ENCODE measurements around the gene CTSZ. TPM values are rescaled to one million over a fixed set of nuclear protein-coding genes. Genes with fewer than 3 reads are reported as not detected.
A peak's percentile ranks its signal among the peaks of the same experiment; 100 is the strongest.

The CTSZ gene
- total and polyA plus RNA-seq, 3 experiments from 2014 or later, result 1.5 to 36.0 (median 35.3) TPM

DNA sequence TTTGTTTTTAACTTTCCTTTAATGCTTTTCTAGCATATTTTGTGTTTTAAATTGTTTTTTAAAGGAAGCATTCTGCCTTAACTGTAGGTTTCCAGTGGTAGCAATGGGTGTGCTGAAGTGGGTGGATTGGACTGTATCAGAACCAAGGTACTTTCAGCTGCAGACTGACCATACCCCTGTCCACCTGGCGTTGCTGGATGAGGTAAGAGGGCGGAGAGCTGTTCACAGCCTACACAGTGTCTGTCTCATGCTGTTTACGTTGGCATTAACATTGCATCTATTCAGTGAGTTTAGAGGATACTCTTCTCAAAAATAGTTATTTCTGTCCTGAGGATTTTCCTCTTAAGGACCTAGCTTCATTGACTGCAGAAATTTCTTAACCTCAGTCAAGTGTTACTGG lies 14.1 kb downstream of the CTSZ start:
- ChIA-PET CTCF (no interaction called here), POLR2A (interaction anchor here (1.3 kb wide), 1 partner anchor 40 kb away, joined by 4 read pairs; the partner anchor contains the start of gene ATP5F1E)
- peaks cover 0 to 3% (median 1%) of the 10 kb centered on the region in 3 donors for H3K4me1 Mint-ChIP-seq
- H3K36me3 Mint-ChIP-seq, result peaks cover 7 to 96% (median 18%) of the 10 kb centered on the region in 3 donors
- H3K9me3 Mint-ChIP-seq, result no peaks in the 10 kb centered on the region
- no peak overlapping the region for H3K27ac ChIP-seq (ENCODE audit: low read depth, low read length)
- peak overlapping the region in 3 of 8 donors; percentile 7 to 87 (median 29) for H3K27ac Mint-ChIP-seq
- H3K9me3 ChIP-seq (ENCODE audit: low read length), result no peaks in the 10 kb centered on the region
- H3K27me3 Mint-ChIP-seq, result no peaks in the 10 kb centered on the region
- DNase-seq, result no peak
- no peaks in the 10 kb centered on the region for H3K27me3 ChIP-seq (ENCODE audit: insufficient read depth, low read length, poor library complexity, severe bottlenecking)
- no peak overlapping the region for H3K4me3 Mint-ChIP-seq
- H3K36me3 ChIP-seq (ENCODE audit: insufficient read depth, low read length), result peaks cover 67% of the 10 kb centered on the region
- H3K4me1 ChIP-seq (ENCODE audit: insufficient read depth, low read length), result no peaks in the 10 kb centered on the region
- H3K4me3 ChIP-seq (ENCODE audit: low read length), result no peak overlapping the region

DNA sequence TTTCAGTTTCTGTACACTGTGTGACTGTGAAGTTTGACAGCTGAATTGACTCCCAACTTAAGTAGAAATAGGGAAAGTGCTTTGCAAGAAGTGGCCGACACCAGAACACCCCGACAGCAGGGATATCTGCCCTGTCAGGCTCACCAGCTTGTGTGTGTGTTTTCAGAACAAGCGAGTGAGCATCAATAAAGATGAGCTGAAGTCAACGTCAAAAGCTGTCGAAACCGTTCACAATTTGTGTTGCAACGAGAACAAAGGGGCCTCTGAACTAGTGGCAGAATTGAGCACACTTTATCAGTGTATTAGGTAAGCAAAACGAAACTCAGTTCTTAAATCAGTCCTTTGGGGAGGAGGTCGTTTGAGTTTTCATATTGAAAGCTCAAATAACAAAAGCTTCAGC lies 15.3 kb downstream of the CTSZ start:
- H3K36me3 Mint-ChIP-seq, result peaks cover 12 to 97% (median 17%) of the 10 kb centered on the region in 3 donors
- CTCF ChIA-PET, result interaction anchor here (0.8 kb wide), 1 partner anchor 42 kb away, joined by 3 read pairs; no protein-coding TSS in a partner anchor

DNA sequence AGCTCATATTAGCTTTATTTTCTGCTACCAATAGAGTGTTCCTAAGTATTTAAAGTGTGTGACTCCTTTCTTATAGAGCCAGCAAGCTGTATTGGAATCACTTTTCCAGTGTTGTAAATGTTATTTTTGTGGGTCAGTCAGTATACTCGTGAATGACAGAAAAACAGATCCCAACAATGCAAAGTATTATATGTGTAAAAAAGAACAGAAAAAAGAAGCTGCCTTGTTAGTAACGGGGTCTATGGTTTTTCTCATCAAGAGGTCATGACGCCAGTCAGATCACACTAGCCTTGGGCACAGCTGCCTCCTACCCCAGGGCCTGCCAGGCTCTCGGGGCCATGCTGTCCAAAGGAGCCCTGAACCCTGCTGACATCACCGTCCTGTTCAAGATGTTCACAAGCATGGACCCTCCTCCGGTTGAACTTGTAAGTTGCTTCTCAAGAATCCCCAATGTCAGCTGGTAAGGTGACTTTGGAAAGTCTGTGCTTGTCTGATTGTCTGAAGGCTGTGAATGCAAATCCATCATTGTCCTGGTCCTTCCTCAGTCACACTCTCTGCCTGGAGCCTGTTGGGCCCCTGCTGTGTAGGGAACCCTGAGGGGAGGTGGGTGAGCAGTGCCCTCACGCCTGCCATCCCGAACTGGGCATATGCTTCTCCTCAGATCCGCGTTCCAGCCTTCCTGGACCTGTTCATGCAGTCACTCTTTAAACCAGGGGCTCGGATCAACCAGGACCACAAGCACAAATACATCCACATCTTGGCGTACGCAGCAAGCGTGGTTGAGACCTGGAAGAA lies 16.2 kb downstream of the CTSZ start:
- Mint-ChIP-seq H3K4me3 (no peak overlapping the region), H3K36me3 (peaks cover 12 to 96% (median 17%) of the 10 kb centered on the region in 3 donors), H3K27me3 (no peaks in the 10 kb centered on the region), H3K4me1 (peaks cover 10 to 16% (median 14%) of the 10 kb centered on the region in 3 donors), H3K27ac (peak overlapping the region in 2 of 8 donors; percentile 33 to 66), H3K9me3 (no peaks in the 10 kb centered on the region)
- no peaks in the 10 kb centered on the region for H3K9me3 ChIP-seq (ENCODE audit: low read length)
- ChIA-PET CTCF (no interaction called here), POLR2A (interaction anchor here (1.3 kb wide), 1 partner anchor 42 kb away, joined by 4 read pairs; the partner anchor contains the start of gene ATP5F1E)
- H3K27ac ChIP-seq (ENCODE audit: low read depth, low read length), result no peak overlapping the region
- no peak overlapping the region for H3K4me3 ChIP-seq (ENCODE audit: low read length)
- no peak for DNase-seq
- H3K4me1 ChIP-seq (ENCODE audit: insufficient read depth, low read length), result no peaks in the 10 kb centered on the region
- peaks cover 79% of the 10 kb centered on the region for H3K36me3 ChIP-seq (ENCODE audit: insufficient read depth, low read length)
- H3K27me3 ChIP-seq (ENCODE audit: insufficient read depth, low read length, poor library complexity, severe bottlenecking), result no peaks in the 10 kb centered on the region

More for the DNA sequence above, 15.3 kb downstream of the CTSZ start:
- H3K9me3 ChIP-seq (ENCODE audit: low read length), result no peaks in the 10 kb centered on the region
- Mint-ChIP-seq H3K27ac (peak overlapping the region in 3 of 8 donors; percentile 29 to 63 (median 61)), H3K9me3 (no peaks in the 10 kb centered on the region), H3K27me3 (no peaks in the 10 kb centered on the region), H3K4me1 (peaks cover 6 to 12% (median 7%) of the 10 kb centered on the region in 3 donors), H3K4me3 (no peak overlapping the region)
- POLR2A ChIA-PET, result no interaction called here
- H3K27ac ChIP-seq (ENCODE audit: low read depth, low read length), result no peak overlapping the region
- DNase-seq, result no peak
- H3K4me3 ChIP-seq (ENCODE audit: low read length), result no peak overlapping the region
- no peaks in the 10 kb centered on the region for H3K27me3 ChIP-seq (ENCODE audit: insufficient read depth, low read length, poor library complexity, severe bottlenecking)
- H3K4me1 ChIP-seq (ENCODE audit: insufficient read depth, low read length), result no peaks in the 10 kb centered on the region
- peaks cover 79% of the 10 kb centered on the region for H3K36me3 ChIP-seq (ENCODE audit: insufficient read depth, low read length)

DNA sequence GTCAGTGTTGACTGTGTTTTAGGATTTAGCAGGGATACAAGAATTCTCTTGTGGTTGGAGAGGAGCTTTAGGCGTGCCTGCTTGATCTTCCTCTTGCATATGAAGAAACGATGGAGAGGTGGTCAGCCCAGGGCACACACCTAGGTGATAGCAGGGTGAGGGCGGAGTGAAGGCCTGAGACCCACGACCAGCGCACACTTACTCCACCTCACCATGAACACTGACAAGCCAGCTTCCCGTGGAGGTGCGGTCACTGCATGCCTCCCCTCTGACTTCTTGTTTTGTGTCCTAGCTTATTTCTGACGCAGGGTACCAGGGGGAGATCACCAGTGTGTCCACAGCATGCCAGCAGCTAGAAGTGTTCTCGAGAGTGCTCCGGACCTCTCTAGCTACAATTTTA lies 17.9 kb downstream of the CTSZ start:
- ChIA-PET CTCF (no interaction called here), POLR2A (no interaction called here)
- H3K36me3 ChIP-seq (ENCODE audit: insufficient read depth, low read length), result peaks cover 67% of the 10 kb centered on the region
- H3K9me3 ChIP-seq (ENCODE audit: low read length), result no peaks in the 10 kb centered on the region
- H3K36me3 Mint-ChIP-seq, result peaks cover 5 to 85% (median 17%) of the 10 kb centered on the region in 3 donors
- peak overlapping the region in 1 of 8 donors; percentile 46 for H3K27ac Mint-ChIP-seq
- H3K4me3 ChIP-seq (ENCODE audit: low read length), result no peak overlapping the region
- H3K4me3 Mint-ChIP-seq, result no peak overlapping the region
- no peaks in the 10 kb centered on the region for H3K27me3 ChIP-seq (ENCODE audit: insufficient read depth, low read length, poor library complexity, severe bottlenecking)
- peaks cover 7% of the 10 kb centered on the region for H3K4me1 ChIP-seq (ENCODE audit: insufficient read depth, low read length)
- peaks cover 24 to 32% (median 29%) of the 10 kb centered on the region in 3 donors for H3K4me1 Mint-ChIP-seq
- no peaks in the 10 kb centered on the region for H3K9me3 Mint-ChIP-seq
- H3K27ac ChIP-seq (ENCODE audit: low read depth, low read length), result no peak overlapping the region
- no peaks in the 10 kb centered on the region for H3K27me3 Mint-ChIP-seq
- no peak for DNase-seq

DNA sequence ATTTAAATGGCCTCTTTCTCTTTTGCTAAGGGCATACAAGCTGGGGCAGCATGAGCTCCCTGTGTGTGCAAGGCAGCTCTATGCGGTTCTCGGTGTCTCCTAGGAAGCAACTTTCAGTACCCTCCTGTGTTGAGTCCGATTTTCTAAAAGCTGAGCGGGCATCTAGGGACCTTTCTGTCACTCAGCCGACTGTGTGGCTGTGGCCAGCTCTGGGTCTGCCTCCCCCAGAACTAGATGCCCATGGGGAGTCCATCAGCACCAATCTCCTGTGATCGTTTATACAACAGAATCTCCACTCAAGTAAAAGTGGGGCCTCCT lies 18.5 kb downstream of the CTSZ start:
- Mint-ChIP-seq H3K4me1 (peaks cover 31 to 38% (median 36%) of the 10 kb centered on the region in 3 donors), H3K9me3 (no peaks in the 10 kb centered on the region), H3K36me3 (peaks cover 5 to 78% (median 17%) of the 10 kb centered on the region in 3 donors), H3K4me3 (no peak overlapping the region), H3K27ac (no peak overlapping the region), H3K27me3 (no peaks in the 10 kb centered on the region)
- Histone ChIP-seq H3K9me3 (ENCODE audit: low read length) (no peaks in the 10 kb centered on the region), H3K4me3 (ENCODE audit: low read length) (no peak overlapping the region), H3K27me3 (ENCODE audit: insufficient read depth, low read length, poor library complexity, severe bottlenecking) (no peaks in the 10 kb centered on the region), H3K27ac (ENCODE audit: low read depth, low read length) (no peak overlapping the region), H3K36me3 (ENCODE audit: insufficient read depth, low read length) (peaks cover 62% of the 10 kb centered on the region), H3K4me1 (ENCODE audit: insufficient read depth, low read length) (peaks cover 14% of the 10 kb centered on the region)
- CTCF ChIA-PET, result no interaction called here
- POLR2A ChIA-PET, result interaction anchor here (0.7 kb wide), 1 partner anchor 36 kb away, joined by 3 read pairs; no protein-coding TSS in a partner anchor
- no peak for DNase-seq

DNA sequence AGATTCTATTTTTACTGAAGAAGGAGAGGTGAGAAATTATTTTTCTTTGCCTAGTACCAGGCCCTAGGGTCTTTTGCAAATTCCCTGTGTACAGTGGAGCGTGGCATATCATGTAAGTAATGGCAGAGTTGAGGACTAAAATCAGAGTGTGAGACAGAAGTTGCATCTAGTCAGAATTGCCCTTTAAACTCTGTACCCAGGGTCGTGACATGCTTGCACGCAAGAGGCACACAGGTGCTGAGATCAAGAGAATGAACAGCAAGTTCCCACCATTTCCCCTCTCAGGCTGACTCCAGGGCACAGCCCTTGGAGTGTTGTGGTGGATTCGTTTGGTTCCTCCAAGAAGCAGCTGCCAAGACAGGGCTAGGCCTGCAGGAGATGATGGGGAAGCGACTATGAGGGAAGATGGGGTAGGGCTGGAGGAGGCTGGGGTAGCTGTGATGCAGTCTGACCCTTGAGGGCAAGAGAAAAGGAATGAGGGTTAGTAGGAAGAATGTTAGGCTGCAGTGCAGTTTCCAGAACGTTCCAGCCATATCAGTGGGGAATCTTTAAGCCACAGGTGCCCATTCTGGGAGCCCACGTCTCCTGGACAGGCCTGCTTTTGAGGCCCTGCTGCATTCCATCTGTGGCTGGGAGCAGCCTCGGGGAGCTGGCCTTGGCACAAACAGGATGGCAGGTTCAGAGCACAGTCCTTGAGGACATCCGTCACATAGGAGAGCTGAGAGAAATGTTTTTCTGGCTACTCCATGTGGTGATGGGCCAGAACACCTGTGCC lies 19.1 kb downstream of the CTSZ start:
- Histone ChIP-seq H3K27me3 (ENCODE audit: insufficient read depth, low read length, poor library complexity, severe bottlenecking) (no peaks in the 10 kb centered on the region), H3K9me3 (ENCODE audit: low read length) (no peaks in the 10 kb centered on the region), H3K27ac (ENCODE audit: low read depth, low read length) (no peak overlapping the region), H3K4me3 (ENCODE audit: low read length) (no peak overlapping the region), H3K4me1 (ENCODE audit: insufficient read depth, low read length) (peaks cover 17% of the 10 kb centered on the region), H3K36me3 (ENCODE audit: insufficient read depth, low read length) (peaks cover 56% of the 10 kb centered on the region)
- Mint-ChIP-seq H3K4me1 (peaks cover 34 to 42% (median 40%) of the 10 kb centered on the region in 3 donors), H3K27ac (peak overlapping the region in 6 of 8 donors; percentile 19 to 80 (median 36)), H3K4me3 (no peak overlapping the region), H3K27me3 (no peaks in the 10 kb centered on the region), H3K36me3 (peaks cover 5 to 72% (median 17%) of the 10 kb centered on the region in 3 donors), H3K9me3 (no peaks in the 10 kb centered on the region)
- no peak for DNase-seq
- POLR2A ChIA-PET, result interaction anchor here (0.7 kb wide), 1 partner anchor 37 kb away, joined by 3 read pairs; no protein-coding TSS in a partner anchor
- CTCF ChIA-PET, result no interaction called here

DNA sequence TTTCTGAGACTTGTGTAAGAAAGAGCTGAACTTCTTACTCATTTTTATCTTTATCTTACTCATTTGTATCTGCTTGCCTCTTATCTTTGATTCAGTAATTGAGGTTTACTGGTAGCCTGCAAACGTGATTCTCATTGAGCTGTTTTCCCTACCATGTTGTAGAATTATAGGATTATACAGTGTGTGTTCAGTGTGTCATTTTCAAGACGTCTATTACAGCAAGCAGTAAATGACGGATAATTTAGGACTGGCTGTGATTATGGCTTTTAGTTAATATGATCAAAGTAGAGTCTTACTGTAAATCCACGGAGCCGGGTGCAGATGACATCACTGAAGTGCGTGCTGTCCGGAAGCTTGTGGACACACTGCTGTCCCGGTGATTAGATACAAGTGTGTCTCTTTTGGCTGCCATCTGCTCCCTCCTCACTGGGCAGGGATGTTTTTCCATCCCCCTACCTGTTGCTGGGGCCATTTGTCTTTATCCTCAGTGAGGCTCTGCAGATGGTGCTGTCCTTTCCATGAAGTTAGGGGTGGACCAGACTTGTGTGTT lies 20.0 kb downstream of the CTSZ start:
- peaks cover 26% of the 10 kb centered on the region for H3K4me1 ChIP-seq (ENCODE audit: insufficient read depth, low read length)
- no peak overlapping the region for H3K27ac ChIP-seq (ENCODE audit: low read depth, low read length)
- H3K4me3 ChIP-seq (ENCODE audit: low read length), result no peak overlapping the region
- POLR2A ChIA-PET, result no interaction called here
- H3K27ac Mint-ChIP-seq, result peak overlapping the region in 5 of 8 donors; percentile 19 to 66 (median 55)
- H3K36me3 ChIP-seq (ENCODE audit: insufficient read depth, low read length), result peaks cover 51% of the 10 kb centered on the region
- peak overlapping the region in 1 of 7 donors; percentile 4 for H3K4me3 Mint-ChIP-seq
- peaks cover 42 to 50% (median 49%) of the 10 kb centered on the region in 3 donors for H3K4me1 Mint-ChIP-seq
- no peak for DNase-seq
- H3K27me3 ChIP-seq (ENCODE audit: insufficient read depth, low read length, poor library complexity, severe bottlenecking), result no peaks in the 10 kb centered on the region
- no peaks in the 10 kb centered on the region for H3K9me3 Mint-ChIP-seq
- H3K27me3 Mint-ChIP-seq, result peaks cover 0 to 7% of the 10 kb centered on the region in 2 donors
- peaks cover 5 to 66% (median 15%) of the 10 kb centered on the region in 3 donors for H3K36me3 Mint-ChIP-seq
- no peaks in the 10 kb centered on the region for H3K9me3 ChIP-seq (ENCODE audit: low read length)
- CTCF ChIA-PET, result no interaction called here
